ENCODE data around the gene SLC37A4. TPM values are rescaled to one million over a fixed set of nuclear protein-coding genes. Genes with fewer than 3 reads are reported as not detected.
A peak's percentile ranks its signal among the peaks of the same experiment; 100 is the strongest.

Gene SLC37A4
- total RNA-seq, 1 experiment from 2014 or later = 108 TPM

DNA sequence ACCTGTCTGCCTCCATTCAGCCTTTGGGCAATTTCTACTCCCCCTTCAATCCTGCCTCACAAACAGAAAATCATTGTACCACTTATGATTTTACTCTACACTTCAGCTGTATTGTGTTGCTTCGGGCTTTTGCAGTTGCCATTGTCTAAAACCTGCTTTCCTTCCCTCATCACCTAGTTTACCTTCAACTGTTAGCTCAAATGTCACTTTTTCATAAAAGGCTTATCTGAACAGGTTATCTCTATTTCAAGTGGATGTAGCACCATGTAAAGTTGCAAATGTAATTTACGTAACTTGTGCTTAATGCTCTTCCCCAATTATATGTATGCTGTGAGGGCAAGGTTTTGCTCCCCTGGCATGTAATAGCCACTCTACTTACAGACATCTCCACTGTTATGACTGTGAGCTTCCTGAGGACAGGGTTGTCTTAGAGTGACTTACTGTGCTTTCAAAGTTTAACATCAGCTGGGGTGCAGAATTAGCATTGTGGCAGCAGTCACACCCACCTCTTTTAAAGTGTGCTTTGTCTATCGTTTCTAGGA is 18.0 kb downstream of the SLC37A4 start:
- POLR2A ChIA-PET = interaction anchor here (0.5 kb wide), 2 partner anchors 44 to 111 kb away, joined by 5 read pairs; no protein-coding TSS in a partner anchor
- CTCF ChIA-PET = interaction anchor here (1.3 kb wide), 1 partner anchor 101 kb away, joined by 3 read pairs; no protein-coding TSS in a partner anchor
- H3K27me3 ChIP-seq (replicated peaks; ENCODE audit: control insufficient read depth, insufficient read depth, low read length) = no peaks in the 10 kb centered on the region
- no TSS peak for BruUV-seq (replicated peaks)
- H3K9me3 ChIP-seq = no peaks in the 10 kb centered on the region
- H3K9me3 Mint-ChIP-seq (ENCODE audit: unreplicated experiment) = no peaks in the 10 kb centered on the region
- H3K4me3 ChIP-seq (ENCODE audit: low read depth, low read length) = no peak overlapping the region
- H3K27me3 Mint-ChIP-seq (ENCODE audit: insufficient read depth, unreplicated experiment) = no peaks in the 10 kb centered on the region
- TF ChIP-seq, protein P1, sequence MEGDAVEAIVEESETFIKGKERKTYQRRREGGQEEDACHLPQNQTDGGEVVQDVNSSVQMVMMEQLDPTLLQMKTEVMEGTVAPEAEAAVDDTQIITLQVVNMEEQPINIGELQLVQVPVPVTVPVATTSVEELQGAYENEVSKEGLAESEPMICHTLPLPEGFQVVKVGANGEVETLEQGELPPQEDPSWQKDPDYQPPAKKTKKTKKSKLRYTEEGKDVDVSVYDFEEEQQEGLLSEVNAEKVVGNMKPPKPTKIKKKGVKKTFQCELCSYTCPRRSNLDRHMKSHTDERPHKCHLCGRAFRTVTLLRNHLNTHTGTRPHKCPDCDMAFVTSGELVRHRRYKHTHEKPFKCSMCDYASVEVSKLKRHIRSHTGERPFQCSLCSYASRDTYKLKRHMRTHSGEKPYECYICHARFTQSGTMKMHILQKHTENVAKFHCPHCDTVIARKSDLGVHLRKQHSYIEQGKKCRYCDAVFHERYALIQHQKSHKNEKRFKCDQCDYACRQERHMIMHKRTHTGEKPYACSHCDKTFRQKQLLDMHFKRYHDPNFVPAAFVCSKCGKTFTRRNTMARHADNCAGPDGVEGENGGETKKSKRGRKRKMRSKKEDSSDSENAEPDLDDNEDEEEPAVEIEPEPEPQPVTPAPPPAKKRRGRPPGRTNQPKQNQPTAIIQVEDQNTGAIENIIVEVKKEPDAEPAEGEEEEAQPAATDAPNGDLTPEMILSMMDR (IDR thresholded peaks at IDR 0.05; ENCODE audit: insufficient read depth in 1 of 2, low read depth in 1 of 2, low read length in 1 of 2, severe bottlenecking in 1 of 2, unreplicated experiment in 1 of 2) = no peak
- peaks cover 12% of the 10 kb centered on the region for H3K36me3 ChIP-seq (ENCODE audit: control insufficient read depth, insufficient read depth, low read length)
- H3K36me3 Mint-ChIP-seq (ENCODE audit: insufficient read depth, unreplicated experiment) = peaks cover 95% of the 10 kb centered on the region
- peak overlapping the region; percentile 11 for H3K27ac Mint-ChIP-seq (ENCODE audit: unreplicated experiment)
- H3K4me1 ChIP-seq = peaks cover 18% of the 10 kb centered on the region
- intact Hi-C loops (cut with micrococcal nuclease; ENCODE audit: unreplicated experiment) = no loop called here
- no peak overlapping the region for H3K4me3 Mint-ChIP-seq (ENCODE audit: unreplicated experiment)
- no peak for DNase-seq
- peaks cover 6% of the 10 kb centered on the region for H3K4me1 Mint-ChIP-seq (ENCODE audit: low read depth, unreplicated experiment)

DNA sequence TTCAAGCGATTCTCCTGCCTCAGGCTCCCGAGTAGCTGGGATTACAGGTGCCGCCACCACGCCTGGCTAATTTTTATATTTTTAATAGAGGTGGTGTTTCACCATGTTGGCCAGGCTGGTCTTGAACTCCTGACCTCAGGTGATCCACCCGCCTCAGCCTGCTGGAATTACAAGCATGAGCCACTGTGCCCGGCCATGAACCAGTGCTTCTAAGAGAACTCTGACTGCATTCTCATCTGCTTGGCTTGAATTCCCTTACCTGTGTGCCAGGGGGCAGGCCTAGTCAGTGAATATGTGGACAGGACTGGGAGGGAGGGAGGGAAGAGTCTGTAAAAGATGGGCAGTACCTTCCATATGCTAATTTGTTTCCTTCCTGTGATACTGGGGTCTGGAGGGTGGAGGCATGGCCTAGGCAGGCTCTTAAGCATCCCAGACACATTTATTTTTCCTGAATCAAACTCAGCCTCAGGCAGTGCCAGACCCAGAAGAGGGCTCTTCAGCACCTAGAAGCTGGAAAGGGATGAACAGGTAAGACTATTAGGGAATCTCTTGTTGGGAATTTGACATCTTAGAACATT is 19.1 kb downstream of the SLC37A4 start:
- ChIA-PET POLR2A (no interaction called here), CTCF (no interaction called here)
- intact Hi-C loops (cut with micrococcal nuclease; ENCODE audit: unreplicated experiment) = no loop called here
- TF ChIP-seq, protein P1 (IDR thresholded peaks at IDR 0.05; ENCODE audit: insufficient read depth in 1 of 2, low read depth in 1 of 2, low read length in 1 of 2, severe bottlenecking in 1 of 2, unreplicated experiment in 1 of 2) = no peak
- Histone ChIP-seq H3K36me3 (ENCODE audit: control insufficient read depth, insufficient read depth, low read length) (peaks cover 11% of the 10 kb centered on the region), H3K4me3 (ENCODE audit: low read depth, low read length) (no peak overlapping the region), H3K4me1 (peaks cover 13% of the 10 kb centered on the region), H3K9me3 (no peaks in the 10 kb centered on the region), H3K27me3 (replicated peaks; ENCODE audit: control insufficient read depth, insufficient read depth, low read length) (no peaks in the 10 kb centered on the region)
- Mint-ChIP-seq H3K9me3 (ENCODE audit: unreplicated experiment) (no peaks in the 10 kb centered on the region), H3K27ac (ENCODE audit: unreplicated experiment) (no peak overlapping the region), H3K4me3 (ENCODE audit: unreplicated experiment) (no peak overlapping the region), H3K4me1 (ENCODE audit: low read depth, unreplicated experiment) (peaks cover 6% of the 10 kb centered on the region), H3K36me3 (ENCODE audit: insufficient read depth, unreplicated experiment) (peaks cover 95% of the 10 kb centered on the region), H3K27me3 (ENCODE audit: insufficient read depth, unreplicated experiment) (no peaks in the 10 kb centered on the region)
- no peak for DNase-seq
- no TSS peak for BruUV-seq (replicated peaks)

- intact Hi-C loops (cut with micrococcal nuclease; ENCODE audit: unreplicated experiment) = no loop called here
- Histone ChIP-seq H3K36me3 (ENCODE audit: control insufficient read depth, insufficient read depth, low read length) (peaks cover 9% of the 10 kb centered on the region), H3K9me3 (no peaks in the 10 kb centered on the region), H3K27me3 (replicated peaks; ENCODE audit: control insufficient read depth, insufficient read depth, low read length) (no peaks in the 10 kb centered on the region), H3K4me1 (no peaks in the 10 kb centered on the region), H3K4me3 (ENCODE audit: low read depth, low read length) (no peak overlapping the region)
- H3K9me3 Mint-ChIP-seq (ENCODE audit: unreplicated experiment) = no peaks in the 10 kb centered on the region
- no peak for DNase-seq
- ChIA-PET POLR2A (no interaction called here), CTCF (no interaction called here)
- TF ChIP-seq, protein P1 (IDR thresholded peaks at IDR 0.05; ENCODE audit: insufficient read depth in 1 of 2, low read depth in 1 of 2, low read length in 1 of 2, severe bottlenecking in 1 of 2, unreplicated experiment in 1 of 2) = no peak
- no peak overlapping the region for H3K4me3 Mint-ChIP-seq (ENCODE audit: unreplicated experiment)
- no peaks in the 10 kb centered on the region for H3K27me3 Mint-ChIP-seq (ENCODE audit: insufficient read depth, unreplicated experiment)
- H3K36me3 Mint-ChIP-seq (ENCODE audit: insufficient read depth, unreplicated experiment) = peaks cover 95% of the 10 kb centered on the region
- BruUV-seq (replicated peaks) = no TSS peak
- H3K4me1 Mint-ChIP-seq (ENCODE audit: low read depth, unreplicated experiment) = no peaks in the 10 kb centered on the region
- H3K27ac Mint-ChIP-seq (ENCODE audit: unreplicated experiment) = no peak overlapping the region
Measured at GRCh38 chr11:119006656-119007055, 24.0 kb downstream of the SLC37A4 start.

Data from Caco-2 (cell line).